HepG2 (cell line): ENCODE results near the gene TRAPPC12.

Experiments
- MBNL3 ChIP-seq: fragments of 250-450 bp; sonication (Bioruptor Pico); conservative IDR thresholded peaks from 2 replicates; pipeline ENCODE4 v1.8.0; 2022; ENCODE audit warnings: mild to moderate bottlenecking, inconsistent platforms
- ZFP36L2 ChIP-seq: sonication (generic); formaldehyde crosslinking; IDR thresholded peaks from 2 replicates; pipeline ENCODE4 v1.4.0; 2020; ENCODE audit warnings: missing genetic modification reagents
- TF ChIP-seq, protein P1 (sequence below): sonication (generic); formaldehyde crosslinking; IDR thresholded peaks from 2 replicates; pipeline ENCODE4 v1.5.0; 2020; ENCODE audit warnings: mild to moderate bottlenecking, missing genetic modification reagents, moderate library complexity
- TF ChIP-seq, protein P2 (sequence below): sonication (generic); formaldehyde crosslinking; IDR thresholded peaks from 2 replicates; pipeline ENCODE4 v1.8.0; 2022; ENCODE audit warnings: low read depth, missing genetic modification reagents
- TF ChIP-seq, protein P3 (sequence below), 2 experiments: sonication (generic) in 1 of 2; formaldehyde crosslinking in 1 of 2; IDR thresholded peaks; 2 replicates each; pipeline versions ENCODE4 v1.4.0 to v1.6.1; 2018 to 2020; ENCODE audit warnings: missing genetic modification reagents in 2 of 2, borderline replicate concordance in 1 of 2, low read depth in 1 of 2, mild to moderate bottlenecking in 1 of 2, missing biosample characterization in 1 of 2

DNA sequence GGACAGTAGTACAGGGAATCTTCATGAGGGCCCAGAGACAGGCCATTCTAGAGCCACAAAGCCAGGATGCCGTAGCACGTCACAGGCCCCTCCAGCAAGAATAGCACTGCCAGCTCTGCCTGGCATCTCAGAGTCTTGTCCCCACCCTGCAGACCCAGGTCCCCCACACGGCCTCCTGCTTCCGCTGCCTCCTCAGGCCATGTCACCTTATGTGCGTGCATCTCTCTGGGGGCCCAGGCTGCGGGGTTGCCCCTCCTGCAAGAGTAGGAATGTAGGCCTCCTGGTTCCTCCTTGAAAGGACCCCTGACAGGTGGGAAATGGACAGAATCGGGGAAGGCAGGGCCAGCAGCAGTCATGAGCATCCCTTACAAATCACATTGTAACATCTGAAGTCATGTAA is 90.0 kb downstream of the TRAPPC12 start:
- TF ChIP-seq ZFP36L2 (CRISPR knock-in tag), result no peak
- no peak for TF ChIP-seq MBNL3 (CRISPR knock-in tag)
- TF ChIP-seq, protein P1, sequence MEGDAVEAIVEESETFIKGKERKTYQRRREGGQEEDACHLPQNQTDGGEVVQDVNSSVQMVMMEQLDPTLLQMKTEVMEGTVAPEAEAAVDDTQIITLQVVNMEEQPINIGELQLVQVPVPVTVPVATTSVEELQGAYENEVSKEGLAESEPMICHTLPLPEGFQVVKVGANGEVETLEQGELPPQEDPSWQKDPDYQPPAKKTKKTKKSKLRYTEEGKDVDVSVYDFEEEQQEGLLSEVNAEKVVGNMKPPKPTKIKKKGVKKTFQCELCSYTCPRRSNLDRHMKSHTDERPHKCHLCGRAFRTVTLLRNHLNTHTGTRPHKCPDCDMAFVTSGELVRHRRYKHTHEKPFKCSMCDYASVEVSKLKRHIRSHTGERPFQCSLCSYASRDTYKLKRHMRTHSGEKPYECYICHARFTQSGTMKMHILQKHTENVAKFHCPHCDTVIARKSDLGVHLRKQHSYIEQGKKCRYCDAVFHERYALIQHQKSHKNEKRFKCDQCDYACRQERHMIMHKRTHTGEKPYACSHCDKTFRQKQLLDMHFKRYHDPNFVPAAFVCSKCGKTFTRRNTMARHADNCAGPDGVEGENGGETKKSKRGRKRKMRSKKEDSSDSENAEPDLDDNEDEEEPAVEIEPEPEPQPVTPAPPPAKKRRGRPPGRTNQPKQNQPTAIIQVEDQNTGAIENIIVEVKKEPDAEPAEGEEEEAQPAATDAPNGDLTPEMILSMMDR (CRISPR knock-in tag), result no peak
- TF ChIP-seq, protein P2, sequence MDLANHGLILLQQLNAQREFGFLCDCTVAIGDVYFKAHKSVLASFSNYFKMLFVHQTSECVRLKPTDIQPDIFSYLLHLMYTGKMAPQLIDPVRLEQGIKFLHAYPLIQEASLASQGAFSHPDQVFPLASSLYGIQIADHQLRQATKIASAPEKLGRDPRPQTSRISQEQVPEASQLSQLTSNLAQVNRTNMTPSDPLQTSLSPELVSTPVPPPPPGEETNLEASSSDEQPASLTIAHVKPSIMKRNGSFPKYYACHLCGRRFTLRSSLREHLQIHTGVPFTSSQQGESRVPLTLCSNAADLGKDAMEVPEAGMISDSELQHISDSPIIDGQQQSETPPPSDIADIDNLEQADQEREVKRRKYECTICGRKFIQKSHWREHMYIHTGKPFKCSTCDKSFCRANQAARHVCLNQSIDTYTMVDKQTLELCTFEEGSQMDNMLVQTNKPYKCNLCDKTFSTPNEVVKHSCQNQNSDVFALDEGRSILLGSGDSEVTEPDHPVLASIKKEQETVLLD (CRISPR knock-in tag), result no peak
- TF ChIP-seq, protein P3, sequence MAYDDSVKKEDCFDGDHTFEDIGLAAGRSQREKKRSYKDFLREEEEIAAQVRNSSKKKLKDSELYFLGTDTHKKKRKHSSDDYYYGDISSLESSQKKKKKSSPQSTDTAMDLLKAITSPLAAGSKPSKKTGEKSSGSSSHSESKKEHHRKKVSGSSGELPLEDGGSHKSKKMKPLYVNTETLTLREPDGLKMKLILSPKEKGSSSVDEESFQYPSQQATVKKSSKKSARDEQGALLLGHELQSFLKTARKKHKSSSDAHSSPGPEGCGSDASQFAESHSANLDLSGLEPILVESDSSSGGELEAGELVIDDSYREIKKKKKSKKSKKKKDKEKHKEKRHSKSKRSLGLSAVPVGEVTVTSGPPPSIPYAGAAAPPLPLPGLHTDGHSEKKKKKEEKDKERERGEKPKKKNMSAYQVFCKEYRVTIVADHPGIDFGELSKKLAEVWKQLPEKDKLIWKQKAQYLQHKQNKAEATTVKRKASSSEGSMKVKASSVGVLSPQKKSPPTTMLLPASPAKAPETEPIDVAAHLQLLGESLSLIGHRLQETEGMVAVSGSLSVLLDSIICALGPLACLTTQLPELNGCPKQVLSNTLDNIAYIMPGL (CRISPR knock-in tag; IDR thresholded peaks at IDR 0.05; ENCODE audit: borderline replicate concordance in 1 of 2, low read depth in 1 of 2), result no peak
